HEK293 (cell line): Measurements from ENCODE around the gene RINL.

Experiments used
- KLF9 ChIP-seq: fragments of 450-650 bp; formaldehyde crosslinking; IDR thresholded peaks from 2 replicates; pipeline ENCODE4 v1.5.1; 2016; ENCODE audit warnings: missing biosample characterization, missing genetic modification characterization, low read depth
- REST ChIP-seq: fragments of 450-650 bp; formaldehyde crosslinking; IDR thresholded peaks from 2 replicates; pipeline ENCODE4 v1.5.1; 2016; ENCODE audit warnings: missing biosample characterization, missing genetic modification characterization
- ZNF239 ChIP-seq: fragments of 450-650 bp; formaldehyde crosslinking; IDR thresholded peaks from 2 replicates; pipeline ENCODE4 v1.5.1; 2016; ENCODE audit warnings: missing biosample characterization, missing genetic modification characterization
- ZNF664 ChIP-seq: fragments of 450-650 bp; formaldehyde crosslinking; IDR thresholded peaks from 2 replicates; pipeline ENCODE4 v1.5.1; 2016; ENCODE audit warnings: missing biosample characterization, missing genetic modification characterization

GRCh38 chr19:38924388-38924787, 46.3 kb upstream of the RINL start:
- TF ChIP-seq KLF9 (tag by site-specific recombination) (no peak), ZNF664 (tag by site-specific recombination) (no peak), REST (tag by site-specific recombination) (no peak), ZNF239 (tag by site-specific recombination) (no peak)
